Measurements from ENCODE around the gene HSH2D.

GRCh38 chr19:16127776-16128371 is 15.6 kb upstream of the HSH2D start:
- no peak for TF ChIP-seq CTCF (IDR thresholded peaks at IDR 0.05)
- no peak for TF ChIP-seq POLR2A (IDR thresholded peaks at IDR 0.05)

Data from right lobe of liver (tissue), 4 donors.